Stimulated activated CD4-positive, alpha-beta T cell treated with anti-CD3 and anti-CD28 coated beads, Interleukin-1b, Interleukin-23, amount 100 ng/mL, for 24 hours (primary cell): ENCODE results near the gene JCHAIN.
"Not testable (repeated sequence)": the region's sequence is repeated elsewhere in the genome, so short reads cannot be mapped to it uniquely, and the experiment has no call there.

Source experiments
- DNase-seq, 4 experiments: peaks; one replicate each; pipeline ENCODE4 v3.0.0-alpha.2; 2020; ENCODE audit warnings: low read depth in 4 of 4, low spot score in 1 of 4

Gene JCHAIN

DNA sequence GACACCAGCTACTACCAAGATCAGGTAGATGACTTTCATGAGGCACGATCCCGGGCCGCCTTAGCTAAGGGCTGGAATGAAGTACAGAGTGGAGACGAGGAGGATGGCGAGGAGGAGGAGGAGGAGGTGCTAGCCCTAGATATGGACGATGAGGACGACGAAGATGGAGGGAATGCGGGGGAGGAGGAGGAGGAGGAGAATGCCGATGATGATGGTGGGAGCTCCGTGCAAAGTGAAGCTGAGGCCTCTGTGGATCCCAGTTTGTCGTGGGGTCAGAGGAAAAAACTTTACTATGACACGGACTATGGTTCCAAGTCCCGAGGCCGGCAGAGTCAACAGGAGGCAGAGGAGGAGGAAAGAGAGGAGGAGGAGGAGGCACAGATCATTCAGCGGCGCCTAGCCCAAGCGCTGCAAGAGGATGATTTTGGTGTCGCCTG lies 22.5 kb upstream of the JCHAIN start:
- DNase-seq, result peak in 1 of 4 experiments; percentile 16

GRCh38 chr4:70687821-70688794 lies 21.8 kb upstream of the JCHAIN start, which contains the start of gene UTP3:
TSS of gene UTP3 (plus strand) at chr4:70688532. CDS start at chr4:70688678, 146 bp downstream.
- DNase-seq, result peak; percentile 92 to 94 (median 92)

GRCh38 chr4:70687392-70687791 lies 21.1 kb upstream of the JCHAIN start:
- DNase-seq, result no peak

DNA sequence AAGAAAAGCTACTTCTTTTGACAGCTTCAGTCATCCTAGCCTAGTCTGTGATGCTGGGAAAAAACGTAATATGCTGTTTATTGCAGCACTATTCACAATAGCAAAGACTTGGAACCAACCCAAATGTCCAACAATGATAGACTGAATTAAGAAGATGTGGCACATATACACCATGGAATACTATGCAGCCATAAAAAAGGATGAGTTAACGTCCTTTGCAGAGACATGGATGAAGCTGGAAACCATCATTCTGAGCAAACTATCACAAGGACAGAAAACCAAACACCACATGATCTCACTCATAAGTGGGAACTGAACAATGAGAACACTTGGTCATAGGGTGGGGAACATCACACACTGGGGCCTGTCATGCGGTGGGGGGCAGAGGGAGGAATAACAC lies 15.8 kb upstream of the JCHAIN start:
- DNase-seq, result not testable (repeated sequence)

DNA sequence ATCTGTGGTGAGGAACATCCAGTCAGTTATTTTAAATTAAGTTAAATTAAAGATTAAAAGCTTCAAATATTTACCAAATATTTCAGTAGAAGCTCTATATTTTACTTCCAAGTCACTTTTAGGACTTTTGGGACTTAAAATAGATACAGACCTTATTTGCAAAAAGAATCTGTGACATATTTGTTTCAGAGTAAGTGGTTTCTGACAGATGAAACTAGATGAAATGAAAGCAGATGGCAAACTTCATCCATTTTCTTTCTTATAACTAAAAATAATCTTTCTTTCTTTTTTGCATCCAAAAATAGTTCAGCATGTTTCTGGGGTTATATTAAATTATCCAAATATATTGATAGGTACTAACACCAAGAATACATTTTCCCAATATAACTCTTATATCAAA lies 15.4 kb upstream of the JCHAIN start:
- no peak for DNase-seq

- no peak for DNase-seq
Observed at GRCh38 chr4:70680934-70681333, 14.6 kb upstream of the JCHAIN start.

DNA sequence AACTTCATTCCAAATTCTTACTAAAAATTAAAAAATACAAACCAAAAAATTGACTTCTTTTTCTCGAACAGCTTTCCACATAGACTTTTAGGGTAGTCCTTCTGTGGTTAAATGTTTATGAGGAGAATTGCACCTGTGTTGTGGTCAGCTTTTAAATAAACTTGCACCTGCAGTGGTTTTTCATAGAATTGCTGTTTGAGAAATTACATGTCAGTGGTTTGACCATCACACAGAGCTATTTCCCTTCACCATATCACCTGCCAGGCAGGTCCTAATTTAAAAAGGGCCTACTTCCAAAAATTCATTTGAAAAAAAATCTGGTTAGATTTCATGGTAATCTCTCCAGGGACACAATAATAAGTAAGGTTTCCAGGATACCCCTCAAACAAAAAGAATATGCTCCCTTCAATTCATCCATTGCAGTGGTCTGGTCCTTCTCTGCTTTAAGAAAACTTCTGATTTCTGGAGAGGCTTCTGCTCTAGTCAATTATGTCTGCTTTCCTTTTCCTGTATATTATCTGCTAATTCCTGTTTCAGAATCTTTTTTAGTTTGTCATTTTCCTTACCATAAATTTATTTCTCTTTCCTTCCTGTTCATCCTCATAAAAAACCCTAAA lies 12.2 kb upstream of the JCHAIN start:
- no peak for DNase-seq

DNA sequence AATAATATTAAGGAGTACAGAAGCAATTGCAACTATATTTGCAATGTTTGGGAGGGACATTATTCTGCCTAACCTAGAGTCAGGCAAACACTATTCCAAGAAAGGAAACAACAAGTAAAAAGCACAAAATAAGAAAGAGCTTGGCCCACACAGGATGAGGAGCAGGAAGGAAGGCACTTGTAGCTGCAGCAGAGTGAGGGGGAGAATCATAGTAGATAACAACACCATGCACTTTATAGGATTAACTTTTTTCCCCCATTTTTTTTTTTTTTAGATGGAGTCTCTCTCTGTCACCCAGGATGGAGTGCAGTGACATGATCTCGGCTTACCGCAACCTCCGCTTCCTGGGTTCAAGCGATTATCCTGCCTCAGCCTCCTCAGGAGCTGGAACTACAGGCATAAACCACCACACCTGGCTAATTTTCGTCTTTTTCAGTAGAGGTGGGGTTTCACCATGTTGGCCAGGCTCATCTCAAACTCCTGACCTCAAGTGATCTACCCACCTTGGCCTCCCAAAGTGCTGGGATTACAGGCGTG lies 10.3 kb upstream of the JCHAIN start:
- no peak for DNase-seq

DNA sequence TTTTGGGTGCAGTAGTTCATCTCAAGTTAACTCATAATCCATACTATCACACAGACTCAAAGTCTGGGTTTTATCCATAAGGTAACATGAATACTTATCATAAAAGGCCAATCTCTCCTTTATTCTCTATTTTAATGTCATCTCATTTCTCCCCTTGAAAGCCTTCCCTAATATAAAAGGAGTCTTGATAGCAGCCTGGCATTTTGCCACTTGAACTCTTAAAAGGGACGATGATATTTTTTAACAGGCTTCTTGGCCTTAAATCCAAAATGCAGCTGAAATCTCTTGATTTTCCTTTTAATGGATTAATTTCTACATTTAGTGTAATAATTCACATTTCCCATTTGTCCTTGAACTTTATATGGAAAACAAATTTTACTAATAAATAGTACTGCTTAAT lies 8.4 kb upstream of the JCHAIN start:
- DNase-seq, result no peak

DNA sequence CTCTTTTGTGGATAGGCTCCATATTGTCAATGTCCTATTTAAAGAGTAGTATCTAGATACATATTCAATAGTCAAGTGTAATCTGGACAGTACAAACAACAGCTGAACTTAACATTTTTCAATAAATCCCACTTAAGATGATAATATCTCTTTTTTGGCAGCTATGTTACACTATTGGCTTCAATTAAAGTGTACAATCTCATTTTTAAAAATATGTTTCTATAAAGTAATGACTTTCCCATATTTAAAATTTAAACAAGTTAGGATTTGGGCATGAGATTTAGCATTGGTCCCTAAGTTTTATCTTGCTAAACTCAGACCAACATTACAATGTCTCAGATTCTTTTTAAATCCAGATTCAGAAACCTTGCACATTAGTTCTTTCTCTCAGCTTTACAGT lies 7.9 kb upstream of the JCHAIN start:
- DNase-seq, result no peak

- DNase-seq, result no peak
Observed at GRCh38 chr4:70671091-70671490, 4.8 kb upstream of the JCHAIN start.

GRCh38 chr4:70670332-70671014 lies 4.2 kb upstream of the JCHAIN start:
- no peak for DNase-seq

DNA sequence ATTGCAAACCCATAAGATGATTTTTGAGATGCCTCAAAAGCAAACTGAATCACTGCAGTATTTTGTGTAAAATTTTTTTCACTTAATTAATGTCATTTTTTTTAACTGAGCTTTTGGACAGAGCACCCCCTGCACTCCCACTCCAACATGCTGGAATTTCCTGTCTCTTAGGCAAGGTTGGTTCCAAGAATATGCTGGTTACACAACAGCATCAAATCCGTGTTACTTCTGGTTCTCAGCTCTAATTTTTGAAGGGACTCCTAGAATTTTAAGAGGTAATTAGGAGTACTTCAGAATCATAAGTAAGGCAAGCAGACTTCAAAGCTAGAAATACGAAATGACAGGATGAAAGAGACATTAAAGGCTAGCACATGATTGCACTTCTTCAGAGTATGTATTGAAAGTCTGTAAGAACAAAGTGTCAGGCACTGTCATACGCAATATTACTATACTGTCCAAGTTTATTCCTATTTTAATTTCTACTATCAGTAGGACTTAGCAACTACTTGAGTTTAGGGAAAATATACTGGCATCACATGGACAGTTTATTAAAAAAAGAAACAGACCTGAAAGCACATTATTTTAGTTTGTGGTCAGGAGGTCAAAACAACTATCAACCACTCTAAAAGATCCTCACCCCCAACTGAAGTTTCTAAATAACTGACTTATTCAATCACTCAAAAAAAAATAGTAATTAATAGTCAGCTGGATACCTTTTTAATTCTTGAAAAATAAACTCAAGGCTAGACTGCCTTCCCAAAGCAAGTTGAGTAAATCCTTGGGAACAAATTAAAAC lies 1.6 kb upstream of the JCHAIN start:
- no peak for DNase-seq

DNA sequence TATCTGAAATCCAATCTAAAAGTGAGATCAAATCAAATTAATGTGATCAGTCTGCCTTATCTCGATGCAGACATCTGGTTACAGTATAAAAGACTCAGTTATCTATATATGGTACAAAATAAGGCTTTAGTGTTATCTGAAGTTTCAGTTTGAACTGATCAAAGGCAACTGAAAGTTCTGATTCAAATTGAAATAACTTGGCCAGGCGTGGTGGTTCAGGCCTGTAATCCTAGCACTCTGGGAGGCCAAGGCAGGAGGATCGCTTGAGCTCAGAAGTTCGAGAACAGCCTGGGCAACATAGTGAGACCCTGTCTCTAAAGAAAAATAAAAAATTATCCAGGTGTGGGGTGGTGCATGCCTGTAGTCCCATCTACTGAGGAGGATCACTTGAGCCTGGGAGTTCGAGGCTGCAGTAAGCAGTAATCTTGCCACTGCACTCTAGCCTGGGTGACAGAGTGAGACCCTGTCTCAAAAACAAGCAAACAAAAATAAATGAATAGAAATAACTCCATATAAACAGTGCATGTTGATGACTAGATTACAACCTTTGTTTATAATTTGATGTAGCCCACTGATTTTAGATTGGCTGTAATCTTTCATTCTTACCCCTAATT lies 4.9 kb downstream of the JCHAIN start:
- not testable (repeated sequence) for DNase-seq

DNA sequence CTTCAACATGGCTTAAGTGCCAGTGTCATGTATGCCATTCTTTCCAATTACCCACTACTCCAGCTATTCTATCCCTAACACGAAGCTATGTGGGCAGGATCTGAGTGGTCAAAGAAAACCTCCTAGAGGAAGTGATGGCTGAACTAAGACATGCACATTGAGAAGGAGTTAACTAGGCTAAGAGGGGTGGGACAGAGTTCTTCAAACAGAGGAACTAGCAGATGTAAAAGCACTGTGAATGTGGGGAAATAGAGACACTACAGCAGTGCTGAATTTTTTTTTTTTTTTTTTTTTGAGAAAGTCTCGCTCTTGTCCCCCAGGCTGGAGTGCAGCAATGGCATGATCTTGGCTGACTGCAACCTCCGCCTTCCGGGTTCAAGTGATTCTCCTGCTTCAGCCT lies 6.2 kb downstream of the JCHAIN start:
- no peak for DNase-seq

GRCh38 chr4:70658418-70658817 lies 7.9 kb downstream of the JCHAIN start:
- DNase-seq, result no peak

DNA sequence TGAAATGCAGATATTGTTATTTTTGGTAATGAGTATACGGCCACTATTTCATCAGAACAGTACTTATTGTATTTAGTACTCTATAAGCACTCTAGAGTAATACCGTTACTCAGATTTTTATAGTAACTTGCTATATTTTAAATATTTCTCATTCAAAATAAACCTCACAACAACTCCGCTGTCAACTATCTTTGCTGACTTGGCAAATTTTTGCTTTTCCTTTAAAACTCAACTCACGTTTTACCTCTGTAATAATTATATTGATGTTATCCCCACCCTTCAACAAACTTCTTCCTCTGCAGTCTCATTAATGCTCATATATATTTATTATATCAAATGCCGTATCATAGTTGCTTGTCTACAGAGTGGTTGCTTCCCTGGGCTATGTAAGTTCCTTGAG lies 9.0 kb downstream of the JCHAIN start:
- DNase-seq, result no peak

GRCh38 chr4:70654605-70655011 lies 11.7 kb downstream of the JCHAIN start:
- DNase-seq, result no peak

- DNase-seq, result no peak
Observed at GRCh38 chr4:70651864-70652506, 14.3 kb downstream of the JCHAIN start.

- DNase-seq, result not testable (repeated sequence)
Observed at GRCh38 chr4:70650741-70651140, 15.6 kb downstream of the JCHAIN start.
